NCI-H2029 treated with DMSO at 0.1 percent for 48 hours (cell line): ENCODE data around the gene AKAP13.
"Not testable (repeated sequence)": the region's sequence is repeated elsewhere in the genome, so short reads cannot be mapped to it uniquely, and the experiment has no call there.

Experiments
- DNase-seq: peaks from one replicate; lab custom pipeline; 2025; lab: John Stamatoyannopoulos, UW

The AKAP13 gene

DNA sequence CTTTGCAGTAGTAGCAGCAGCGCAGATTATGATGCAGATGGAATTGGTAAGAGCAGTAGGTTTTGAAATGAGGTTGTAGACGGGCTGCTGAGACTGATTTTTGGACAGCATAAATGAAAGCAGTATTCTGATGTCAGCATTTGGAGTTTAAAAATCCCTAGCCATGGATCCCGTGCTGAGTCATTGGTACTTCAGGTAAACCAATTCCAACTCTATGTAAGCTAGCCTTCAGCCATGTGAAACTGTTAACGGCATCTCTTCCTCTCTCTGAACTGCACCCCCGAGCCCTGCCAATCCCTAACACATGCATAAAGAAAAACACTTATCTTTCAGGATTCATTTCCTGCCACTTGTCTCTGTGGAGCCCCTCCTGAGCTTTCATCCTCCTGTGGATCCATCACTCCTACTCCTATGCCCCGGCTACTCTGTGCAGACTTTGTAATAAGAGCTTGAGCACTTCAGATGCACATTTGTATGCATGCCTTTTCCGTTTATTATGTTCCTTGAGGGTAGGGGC is 119.0 kb downstream of the AKAP13 start:
- peak; percentile 28 for DNase-seq

DNA sequence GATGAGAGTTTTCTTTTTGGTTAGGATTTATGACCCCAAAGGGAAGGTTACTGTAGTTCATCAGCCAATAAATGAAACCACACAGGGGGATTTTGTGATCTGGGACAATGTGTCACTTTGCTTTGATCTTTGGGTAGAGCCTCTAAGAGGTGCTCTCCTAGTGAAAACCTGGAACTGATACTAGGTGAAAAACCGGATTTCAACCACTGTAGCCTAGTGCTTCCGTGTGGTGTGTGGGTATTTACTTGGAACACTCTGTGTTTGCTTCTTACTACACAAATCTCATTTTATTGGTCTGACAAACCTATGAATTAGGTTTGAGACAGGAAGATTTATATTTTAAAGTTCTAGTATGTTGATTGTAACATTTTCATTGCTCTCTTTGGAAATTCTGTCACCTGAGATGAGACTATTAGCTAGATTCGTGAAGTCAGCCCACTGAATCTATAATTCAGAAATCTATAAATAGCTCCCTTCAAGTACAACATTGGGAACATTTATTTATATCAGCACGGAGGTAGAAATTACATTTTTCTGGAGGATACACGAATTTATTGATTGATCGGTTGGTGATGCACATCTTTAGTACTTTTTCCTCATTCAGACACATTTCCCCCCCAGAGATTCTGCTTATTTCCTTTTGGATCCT is 119.8 kb downstream of the AKAP13 start:
- no peak for DNase-seq

DNA sequence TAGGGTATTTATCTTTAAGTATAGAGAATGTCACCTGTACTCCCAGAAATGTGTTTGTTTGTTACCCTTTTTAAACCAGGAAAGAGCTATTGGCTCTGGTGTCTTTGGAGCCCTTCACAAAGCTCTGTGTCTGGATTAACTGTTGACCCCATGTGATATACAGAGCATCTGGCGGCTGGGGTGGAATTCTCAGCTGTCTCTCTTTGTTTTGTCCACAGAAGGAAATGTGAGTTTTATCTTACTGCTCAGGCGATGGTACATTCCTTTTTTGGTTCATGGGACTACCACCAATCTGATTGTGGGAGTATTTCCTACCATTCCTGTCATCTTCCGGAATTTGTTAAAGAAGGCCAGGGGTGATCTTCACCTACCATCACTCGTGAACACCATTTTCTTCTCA is 120.3 kb downstream of the AKAP13 start:
- DNase-seq, result no peak

DNA sequence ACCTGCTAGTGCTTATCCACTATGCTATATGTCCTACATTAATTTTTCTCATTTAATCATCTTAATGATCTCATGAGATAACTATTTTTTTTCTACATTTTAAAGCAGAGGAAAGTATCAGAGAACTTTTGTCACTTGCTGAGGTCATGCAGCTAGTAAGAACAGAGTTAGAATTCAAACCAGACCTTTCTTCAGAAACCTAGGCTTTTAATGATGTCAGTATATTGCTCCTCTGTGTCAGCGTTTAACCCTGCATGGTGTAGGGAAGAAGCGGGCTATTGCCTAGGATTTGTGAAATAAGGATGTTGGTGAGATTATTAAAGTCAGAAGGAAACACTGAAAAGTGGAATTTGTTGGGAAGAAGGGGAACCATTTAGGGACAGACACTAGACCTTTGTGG is 121.2 kb downstream of the AKAP13 start:
- no peak for DNase-seq

DNA sequence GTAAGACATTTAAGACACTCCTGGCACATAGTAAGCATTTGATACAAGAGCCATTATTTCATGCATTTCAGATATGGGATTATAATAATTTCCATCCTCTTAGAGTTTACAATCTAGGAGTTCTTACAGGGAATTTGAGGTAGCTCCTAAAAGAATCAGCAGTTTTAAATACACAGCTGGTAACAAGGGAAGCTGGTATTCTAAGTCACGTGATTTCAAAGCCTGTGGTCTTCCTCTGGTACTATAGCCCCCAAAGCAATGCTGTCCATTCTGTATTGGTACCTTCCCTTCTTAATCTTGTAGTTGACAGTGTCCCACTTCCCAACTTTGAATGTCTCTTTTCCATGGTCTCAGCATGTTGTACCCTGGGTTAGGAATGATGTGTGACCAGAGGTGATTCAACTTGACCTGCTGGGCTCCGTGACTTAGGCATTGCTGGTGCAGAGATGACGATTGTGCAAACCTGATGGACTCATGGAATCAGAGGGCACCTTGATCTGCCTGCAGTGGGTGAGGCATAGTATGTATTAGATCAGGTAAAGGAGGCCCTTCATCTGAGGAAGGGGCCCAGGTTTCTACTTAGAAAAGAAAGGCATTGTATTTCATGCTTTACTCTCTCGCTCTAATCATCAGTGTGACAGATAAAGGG is 122.9 kb downstream of the AKAP13 start:
- no peak for DNase-seq

DNA sequence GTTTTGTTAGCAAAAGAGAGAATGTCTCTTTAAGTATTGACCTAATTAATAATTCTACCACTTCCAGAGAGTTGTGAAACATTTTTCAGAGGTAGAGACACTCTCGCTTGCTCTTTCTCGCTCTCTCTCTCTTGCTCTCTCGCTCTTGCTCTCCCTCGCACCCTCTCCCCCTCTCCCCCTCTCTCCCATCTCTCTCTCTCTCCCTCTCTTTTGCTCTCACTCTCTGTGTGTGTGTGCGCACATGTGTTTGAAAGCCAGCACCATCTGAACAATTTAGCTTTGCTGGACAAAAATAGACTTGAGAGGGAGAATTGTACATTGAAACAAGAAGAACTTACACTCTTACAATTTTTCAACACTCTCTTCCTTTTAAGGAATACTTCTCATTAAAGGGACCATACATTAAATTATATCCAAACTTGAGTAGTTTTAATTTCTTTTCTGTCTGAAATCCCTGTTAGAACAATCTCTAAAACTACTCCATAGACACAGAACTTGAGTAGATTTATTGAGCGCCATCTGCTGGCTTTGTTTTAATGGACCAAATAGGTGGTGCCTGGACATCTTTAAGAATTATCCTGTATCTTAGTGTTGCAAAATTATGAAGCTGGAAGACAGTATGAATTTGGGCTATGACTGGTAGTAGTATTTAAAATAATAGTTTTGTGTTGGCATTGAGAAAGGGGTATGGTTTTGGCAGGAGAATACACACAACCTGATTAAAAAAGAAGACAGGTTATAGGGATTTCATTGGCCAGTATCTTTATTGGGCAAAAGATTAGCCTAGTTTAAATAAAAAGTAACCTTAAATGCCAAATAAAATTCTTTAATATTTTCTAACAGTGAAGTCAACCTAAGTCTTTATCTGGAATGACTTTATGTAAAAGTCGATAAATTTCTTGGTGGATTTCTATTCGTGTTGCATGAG is 124.6 kb downstream of the AKAP13 start:
- DNase-seq, result no peak

DNA sequence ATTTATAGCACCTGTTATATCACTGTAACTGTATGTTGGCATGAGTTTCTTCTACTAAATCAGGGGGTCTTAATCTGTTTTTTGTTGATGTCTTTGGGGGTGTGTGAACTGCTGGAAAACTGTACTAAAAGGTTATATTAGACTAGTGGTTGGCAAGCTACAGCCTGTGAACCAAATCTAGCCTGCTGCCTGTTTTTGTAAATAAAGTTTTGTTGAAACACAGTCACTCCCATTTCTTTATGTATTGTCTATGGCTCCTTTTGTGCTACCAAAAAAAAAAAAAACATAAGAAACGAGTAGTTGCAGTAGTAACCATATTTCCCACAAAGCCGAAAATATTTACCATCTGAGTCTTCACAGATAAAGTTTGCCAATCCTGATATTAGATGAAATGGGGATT is 126.7 kb downstream of the AKAP13 start:
- no peak for DNase-seq

DNA sequence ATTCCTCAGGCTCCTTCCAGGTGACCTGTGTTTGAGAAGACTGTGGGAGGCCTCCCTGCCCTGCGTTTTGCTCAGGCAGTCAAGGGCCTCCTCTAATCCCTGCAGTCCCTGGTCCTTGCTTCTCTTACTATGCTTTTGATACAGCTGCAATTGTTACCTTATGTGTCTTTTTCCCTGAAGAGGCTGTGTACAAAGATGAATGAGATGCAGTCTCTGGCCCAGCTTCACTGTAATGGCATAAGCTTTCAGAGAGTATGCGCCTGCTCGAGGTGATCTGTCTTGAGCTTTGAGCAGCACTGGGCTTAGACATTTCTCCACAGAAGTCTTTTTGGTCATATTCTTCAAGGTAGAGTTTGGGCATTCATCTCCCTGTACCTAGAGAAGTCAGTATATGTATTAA is 129.6 kb downstream of the AKAP13 start:
- no peak for DNase-seq

DNA sequence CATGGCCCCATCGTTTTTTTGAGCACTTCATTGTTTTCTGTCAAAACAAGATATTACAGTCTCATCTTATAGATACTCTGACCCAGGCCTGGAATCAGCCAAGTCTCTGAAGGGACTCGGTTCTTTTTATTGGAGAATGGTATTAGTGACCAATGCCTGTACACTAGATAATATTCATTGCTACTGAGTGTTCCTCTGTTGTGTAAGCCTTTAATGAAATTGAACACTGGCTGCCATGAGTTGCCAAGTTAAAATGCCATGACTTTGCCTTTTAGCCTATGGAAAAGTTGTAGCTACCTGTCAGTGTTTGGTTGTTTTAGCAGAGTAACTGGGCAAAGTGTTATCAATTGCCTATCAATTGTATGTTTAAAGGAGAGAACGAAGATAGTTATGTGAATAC is 134.0 kb downstream of the AKAP13 start:
- DNase-seq, result no peak

DNA sequence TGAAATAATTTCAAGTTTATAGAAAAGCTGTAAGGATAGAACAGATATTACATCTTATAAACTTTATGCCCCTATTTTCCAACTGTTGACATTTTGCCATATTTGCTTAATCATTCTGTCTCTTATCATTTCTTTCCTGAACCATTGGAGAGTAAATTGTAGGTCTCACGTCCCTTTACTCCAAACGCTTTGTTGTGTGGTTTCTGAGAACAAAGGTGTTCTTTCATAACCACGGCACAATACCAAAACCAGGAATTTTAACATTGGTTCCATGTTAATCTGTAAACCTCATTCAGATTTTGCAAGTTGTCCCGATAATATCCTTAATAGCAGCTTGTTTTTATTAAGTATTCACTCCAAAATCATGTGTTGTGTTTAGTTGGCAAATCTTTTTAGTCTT is 134.8 kb downstream of the AKAP13 start:
- DNase-seq, result no peak

DNA sequence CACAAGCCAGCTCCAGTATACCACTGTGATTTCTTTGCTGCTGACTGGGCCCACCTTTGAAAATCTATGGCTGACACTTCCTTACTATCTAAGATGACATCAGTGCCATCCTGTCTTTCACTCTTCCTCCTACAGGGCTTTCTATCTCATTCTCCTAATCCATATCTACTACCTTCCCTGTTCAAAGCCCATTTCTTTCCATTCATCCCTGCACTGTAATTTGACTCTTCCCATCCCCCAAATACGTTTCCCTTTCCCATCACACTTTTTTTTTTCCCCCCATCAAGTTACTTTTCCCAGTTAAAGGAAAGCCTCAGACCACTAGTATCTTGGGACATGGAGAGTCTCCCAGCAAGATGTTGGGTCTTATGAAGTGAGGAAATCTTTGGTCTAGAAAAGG is 136.7 kb downstream of the AKAP13 start:
- no peak for DNase-seq

DNA sequence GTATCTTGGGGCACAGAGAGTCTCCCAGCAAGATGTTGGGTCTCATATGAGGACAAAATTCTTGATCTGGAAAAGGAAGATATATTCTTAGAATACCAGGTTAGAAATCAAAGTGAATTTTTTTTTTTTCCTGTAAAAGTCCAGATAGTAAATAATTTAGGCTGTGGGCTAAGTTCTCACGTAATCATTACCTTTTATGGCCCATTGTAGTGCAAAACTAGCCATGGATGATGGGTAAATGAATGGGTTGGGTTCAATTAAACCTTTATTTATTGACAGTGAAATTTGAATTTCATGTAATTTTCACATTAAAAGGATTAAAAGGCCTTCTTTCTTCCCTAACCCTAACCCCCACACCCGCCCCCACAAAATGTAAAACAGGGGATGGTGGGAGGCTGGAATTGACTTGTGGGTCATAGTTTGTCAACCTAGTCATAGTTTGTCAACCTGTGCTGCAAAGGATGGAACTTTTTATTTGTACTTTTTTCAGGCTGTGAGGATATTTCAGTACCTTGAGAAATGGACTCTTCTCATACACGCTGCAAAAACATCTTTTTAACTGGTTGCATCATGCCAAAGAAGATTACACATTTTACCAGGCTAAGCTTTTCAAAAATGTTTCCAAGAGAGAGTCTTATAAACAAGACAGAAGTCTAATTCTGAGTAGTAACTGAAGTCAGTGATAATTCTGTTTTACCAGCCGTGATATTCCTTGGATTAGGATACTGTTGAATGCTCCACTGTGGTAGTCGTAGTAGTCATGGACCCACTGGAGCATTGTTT is 138.8 kb downstream of the AKAP13 start:
- no peak for DNase-seq

DNA sequence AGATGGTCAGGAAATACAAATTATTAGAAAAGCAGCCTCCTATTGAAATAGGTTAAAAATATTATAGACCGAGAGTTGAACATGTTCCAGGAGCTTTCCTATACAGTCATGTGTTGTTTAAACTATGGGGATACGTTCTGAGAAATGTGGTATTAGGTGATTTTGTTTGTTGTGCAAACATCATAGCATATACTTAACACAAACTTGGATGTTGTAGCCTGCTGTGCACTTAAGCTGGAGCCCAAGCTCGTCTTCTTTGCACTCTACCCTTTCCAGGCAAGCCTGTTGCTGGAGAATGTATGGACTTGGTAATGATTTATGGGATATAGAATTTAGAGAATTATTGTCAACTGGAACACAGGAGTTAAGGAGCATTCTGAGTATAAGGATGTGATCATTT is 140.2 kb downstream of the AKAP13 start:
- DNase-seq, result no peak

DNA sequence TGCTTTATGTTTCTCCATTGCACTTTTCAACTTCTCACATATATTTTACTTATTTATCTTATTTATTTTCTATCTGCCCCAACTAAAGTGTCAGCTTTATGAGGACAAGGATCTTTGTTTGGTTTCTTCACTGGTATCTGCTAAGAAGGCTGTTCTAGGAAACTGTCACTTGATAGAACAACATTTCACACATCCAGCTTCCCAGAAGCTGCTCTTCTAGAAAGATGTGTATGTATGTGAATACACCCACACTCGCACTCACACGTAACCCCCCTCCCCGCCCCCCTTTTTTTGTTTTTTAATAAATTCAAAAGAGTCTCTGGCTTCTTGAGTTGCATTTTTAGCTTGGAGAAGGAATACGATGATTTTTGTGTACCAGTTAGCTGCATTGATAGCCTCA is 143.1 kb downstream of the AKAP13 start:
- DNase-seq, result no peak

DNA sequence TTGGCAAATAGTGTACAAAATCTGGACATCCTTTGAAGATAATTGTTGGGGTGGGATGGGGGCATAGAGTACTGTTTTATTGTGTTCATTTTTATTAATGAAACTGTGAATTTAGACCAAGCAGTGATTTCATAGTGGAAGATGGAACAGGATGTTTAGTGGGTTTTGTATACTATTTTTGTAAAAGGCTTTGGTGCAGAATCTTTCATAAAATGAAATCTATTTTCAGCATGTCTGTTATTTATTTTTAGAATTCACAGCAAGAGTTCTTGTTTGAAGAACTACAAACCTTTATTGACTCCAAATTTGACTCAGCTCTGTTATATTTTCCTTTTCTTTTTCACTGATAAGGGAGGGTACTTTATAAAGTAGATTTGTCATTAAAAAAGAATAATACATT is 145.4 kb downstream of the AKAP13 start:
- DNase-seq, result no peak

DNA sequence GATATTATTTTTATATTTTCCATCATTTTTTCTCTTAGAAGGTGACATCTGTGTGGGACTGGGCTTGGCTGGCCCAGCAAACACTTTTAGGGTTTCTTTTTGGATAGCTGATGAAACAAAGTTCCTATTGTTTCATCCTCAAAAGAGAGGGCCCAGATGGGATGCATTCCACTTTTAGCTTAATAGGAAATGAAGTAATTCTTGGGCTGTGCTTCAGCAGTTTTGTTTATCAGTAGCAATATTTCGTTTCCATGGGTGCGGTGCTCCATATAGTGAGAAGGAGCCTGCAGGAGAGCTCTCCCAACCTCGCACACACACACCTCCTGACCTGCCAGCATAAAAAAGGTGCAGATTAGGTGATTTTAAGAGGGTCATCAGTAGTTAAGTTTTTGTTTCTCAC is 147.5 kb downstream of the AKAP13 start:
- DNase-seq, result no peak

DNA sequence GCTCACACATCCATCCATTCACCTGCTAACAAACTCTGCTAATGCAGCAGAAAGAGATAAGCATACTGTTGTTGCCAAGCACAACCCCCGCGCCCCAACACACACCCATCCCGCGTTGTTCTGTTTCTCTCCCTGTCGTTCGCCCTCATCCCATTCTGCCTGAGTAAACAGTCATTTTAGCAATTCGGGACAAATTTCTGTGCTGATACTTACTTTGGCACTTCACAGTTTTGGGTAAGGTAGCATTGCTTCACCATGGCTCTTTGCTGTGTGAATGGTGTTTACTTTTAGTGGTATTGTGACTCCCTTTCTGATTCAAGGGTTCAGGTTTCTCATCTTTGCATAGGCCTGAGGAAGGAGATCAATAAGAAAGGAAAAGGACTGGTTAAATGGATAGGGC is 149.7 kb downstream of the AKAP13 start:
- DNase-seq, result no peak

DNA sequence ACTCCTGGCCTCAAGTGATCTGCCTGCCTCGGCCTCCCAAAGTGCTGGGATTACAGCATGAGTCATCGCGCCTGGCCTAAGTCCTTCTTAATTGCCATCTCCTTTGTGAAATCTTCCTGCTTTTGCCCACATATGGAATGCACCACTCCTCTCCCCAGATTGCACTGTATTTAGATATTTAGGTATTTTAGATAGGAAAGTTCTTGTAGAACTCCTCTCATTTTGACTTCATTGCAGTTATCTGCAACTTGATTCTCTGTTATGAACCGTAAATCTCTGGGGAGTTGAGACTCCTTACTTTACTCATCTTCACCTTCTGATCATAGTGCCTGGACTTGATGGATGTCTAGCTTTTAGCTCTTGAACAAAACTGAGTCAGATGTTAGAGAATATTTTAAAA is 150.7 kb downstream of the AKAP13 start:
- no peak for DNase-seq

DNA sequence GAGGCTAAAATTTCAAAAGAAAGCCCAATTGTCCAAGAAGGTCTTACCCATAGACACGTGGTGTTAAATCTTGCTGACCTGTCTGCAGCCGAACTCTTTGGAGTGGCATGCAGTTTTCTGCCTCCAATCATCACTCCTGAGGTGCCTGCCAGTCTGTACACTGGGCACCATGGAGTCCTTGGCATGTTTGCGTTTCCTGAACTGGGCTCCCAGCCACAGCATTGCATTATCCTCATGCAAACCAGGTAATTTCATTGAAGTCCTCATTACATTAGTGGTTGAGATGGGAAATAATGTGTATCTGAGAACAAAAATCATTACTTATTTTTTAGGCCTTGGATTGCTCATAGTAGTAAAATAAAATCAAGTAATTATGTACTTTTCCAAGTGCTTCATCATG is 152.3 kb downstream of the AKAP13 start:
- DNase-seq, result no peak

DNA sequence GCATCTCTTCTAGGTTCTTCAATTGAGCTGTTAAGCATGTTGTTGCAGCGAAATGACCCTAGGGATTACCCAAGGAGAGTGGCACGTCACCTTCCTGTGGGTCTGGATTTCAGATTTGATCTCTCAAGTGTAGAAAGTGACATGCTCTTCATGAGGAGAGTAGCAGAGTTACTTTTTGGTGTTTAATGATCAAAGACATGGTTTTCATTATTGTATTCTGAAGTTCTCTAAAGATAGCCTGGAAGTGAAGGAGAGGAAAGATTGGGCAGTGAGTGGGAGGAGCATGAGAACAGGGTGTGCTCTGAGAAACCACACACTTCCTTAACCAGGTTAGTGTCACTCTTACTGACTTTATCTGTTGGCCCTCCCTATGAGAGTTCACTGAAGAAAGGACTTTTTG is 153.6 kb downstream of the AKAP13 start:
- DNase-seq, result no peak

DNA sequence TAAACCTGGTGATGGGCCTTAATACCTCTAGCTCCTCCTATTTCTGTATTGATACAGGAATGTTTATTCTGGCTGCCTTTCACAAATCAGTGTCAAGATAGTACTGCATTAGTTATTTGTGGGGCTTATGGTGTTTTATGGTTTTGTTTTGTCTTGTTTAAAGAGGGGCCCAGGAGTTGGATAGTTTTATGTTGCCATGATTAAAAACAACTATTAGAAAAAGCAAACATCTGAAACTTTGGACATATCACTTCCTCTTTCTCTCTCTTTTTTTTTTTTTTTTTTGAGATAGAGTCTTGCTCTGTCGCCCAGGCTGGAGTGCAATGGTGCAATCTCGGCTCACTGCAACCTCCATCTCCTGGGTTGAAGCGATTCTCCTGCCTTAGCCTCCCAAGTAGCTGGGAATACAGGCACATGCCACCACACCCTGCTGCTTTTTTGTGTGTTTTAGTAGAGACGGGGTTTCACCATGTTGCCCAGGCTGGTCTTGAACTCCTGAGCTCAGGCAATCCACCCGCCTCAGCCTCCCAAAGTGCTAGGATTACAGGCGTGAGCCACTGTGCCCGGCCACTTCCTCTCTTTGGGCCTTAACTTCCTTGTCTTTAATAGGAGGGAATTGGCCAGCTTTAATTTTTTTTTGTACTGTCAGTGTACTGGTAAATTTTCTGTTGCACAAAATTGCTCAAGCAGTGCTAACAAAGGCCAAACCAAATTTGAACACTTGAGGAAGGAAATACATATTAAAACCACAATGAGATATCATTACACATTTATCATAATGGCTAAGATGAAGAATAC is 155.3 kb downstream of the AKAP13 start:
- DNase-seq, result not testable (repeated sequence)
